Suppressor macrophage treated with lipopolysaccharide for 1 hour (primary cell): ENCODE results near the gene TRMT2B.
"Not testable (repeated sequence)": the region's sequence is repeated elsewhere in the genome, so short reads cannot be mapped to it uniquely, and the experiment has no call there.

Experiments used
- DNase-seq, 3 donors: peaks; one replicate each; pipeline ENCODE4 v3.0.0-alpha.2; 2020 to 2022

The TRMT2B gene, protein sequence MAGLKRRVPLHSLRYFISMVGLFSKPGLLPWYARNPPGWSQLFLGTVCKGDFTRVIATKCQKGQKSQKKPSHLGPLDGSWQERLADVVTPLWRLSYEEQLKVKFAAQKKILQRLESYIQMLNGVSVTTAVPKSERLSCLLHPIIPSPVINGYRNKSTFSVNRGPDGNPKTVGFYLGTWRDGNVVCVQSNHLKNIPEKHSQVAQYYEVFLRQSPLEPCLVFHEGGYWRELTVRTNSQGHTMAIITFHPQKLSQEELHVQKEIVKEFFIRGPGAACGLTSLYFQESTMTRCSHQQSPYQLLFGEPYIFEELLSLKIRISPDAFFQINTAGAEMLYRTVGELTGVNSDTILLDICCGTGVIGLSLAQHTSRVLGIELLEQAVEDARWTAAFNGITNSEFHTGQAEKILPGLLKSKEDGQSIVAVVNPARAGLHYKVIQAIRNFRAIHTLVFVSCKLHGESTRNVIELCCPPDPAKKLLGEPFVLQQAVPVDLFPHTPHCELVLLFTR

DNA sequence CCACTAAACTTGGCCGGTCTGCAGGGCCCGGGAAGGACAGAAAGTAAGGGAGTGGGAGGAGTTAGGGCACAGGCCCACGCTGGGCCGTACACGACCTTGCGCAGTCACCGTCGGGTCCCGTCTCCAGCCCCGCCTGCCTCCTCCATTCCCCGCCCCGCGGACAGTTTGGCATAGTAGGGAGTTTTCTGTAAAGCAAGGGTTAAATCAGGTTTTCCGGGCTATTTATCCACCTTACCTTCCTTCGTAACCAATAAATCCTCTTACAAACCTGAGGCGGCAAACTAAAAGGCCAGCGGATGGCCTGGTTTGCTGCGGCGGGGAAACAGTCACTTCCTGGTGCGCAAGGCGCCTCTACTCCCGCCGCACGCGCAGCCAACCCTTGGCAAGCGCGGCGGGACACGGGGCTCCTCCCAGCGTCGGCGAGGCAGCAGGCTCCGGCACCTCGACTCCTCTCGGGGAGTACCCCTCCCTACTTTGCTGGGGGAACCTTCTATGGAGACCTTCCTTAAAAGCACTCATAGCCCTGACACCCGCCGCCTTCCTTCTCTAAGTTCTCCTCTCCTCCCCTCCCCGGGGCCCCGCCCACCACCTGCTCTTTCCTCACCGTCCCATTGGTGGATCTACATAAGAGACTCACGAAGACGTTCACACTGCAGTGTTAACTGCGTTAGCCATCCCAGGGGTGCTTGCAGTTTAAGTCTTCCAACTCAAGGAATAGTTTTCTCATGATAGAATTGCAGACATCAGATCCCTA is at the start of gene TRMT2B:
Gene TRMT2B (minus strand): TSS at position 563 of the 754 bp plus-strand sequence. CDS start 9,822 bp downstream, outside the sequence.
- peak; percentile 77 to 87 (median 77) for DNase-seq

DNA sequence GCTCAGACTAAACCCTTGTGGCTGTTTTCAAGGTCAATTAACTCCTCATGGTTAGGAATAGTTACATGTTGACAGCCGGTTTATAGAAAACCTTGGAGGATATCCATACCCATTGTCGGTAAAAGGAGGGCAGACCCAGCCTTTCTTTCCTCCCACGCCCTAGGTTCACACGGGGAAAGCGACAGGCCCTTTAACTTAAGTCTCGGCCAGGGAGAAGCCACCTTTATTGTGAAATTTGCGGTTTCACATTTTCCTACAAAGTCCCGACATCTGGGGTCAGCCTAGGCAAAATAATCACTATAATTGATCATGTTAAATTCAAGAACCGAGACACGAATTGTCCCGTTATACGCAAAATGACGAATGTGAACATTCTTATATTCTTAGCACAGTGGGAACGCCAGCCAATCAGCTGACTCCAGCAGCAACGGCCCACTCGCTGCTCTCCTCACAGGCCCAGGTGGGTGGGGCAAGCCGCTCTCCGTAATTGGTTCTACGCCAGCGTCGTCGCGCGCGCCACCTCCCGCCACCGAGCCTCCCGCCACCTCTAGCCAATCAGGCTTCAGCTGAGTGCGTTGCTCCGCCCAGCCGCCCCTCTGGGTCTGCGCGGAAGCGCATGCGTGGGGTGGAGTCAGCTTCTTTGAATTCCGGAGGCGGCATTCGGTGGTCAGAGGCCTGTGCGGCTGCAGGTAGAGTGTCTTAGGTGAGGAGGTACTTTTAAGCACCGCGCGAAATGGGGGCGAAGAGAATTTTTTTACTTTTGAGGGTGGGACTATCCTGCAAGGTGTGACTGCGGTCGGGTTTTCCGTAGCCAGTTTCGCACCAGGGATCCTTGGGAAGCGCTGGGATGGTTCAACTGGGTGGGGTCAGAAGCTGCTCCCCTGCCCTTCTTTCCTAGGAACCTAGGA is 45.9 kb upstream of the TRMT2B start, which contains the start of gene CENPI:
Gene CENPI (plus strand): TSS at position 659 of the 908 bp plus-strand sequence. CDS start 2,867 bp downstream, outside the sequence.
- DNase-seq, result peak; percentile 92 to 94 (median 93)

- DNase-seq, result no peak
Observed at GRCh38 chrX:101091817-101092216, 39.9 kb upstream of the TRMT2B start.

DNA sequence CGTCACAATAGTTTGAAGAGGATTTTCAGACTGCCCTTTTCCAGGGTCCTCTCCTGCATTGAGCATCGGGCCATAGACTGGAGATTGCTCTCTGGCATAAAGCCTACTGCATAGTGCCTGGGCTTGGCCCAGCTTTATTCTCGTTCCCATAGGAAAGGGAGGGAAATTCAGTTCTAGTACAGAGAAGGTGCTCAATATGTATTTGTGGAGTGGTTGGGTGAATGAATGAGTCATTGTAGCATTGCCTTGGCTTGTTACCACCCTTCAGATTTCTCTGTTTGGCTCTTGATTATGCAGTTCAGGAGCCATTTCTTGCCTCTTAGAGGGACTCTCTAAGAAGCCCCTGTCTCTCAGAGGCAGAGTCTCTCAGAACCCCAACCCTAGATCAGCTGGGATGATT is 29.3 kb upstream of the TRMT2B start:
- no peak for DNase-seq

DNA sequence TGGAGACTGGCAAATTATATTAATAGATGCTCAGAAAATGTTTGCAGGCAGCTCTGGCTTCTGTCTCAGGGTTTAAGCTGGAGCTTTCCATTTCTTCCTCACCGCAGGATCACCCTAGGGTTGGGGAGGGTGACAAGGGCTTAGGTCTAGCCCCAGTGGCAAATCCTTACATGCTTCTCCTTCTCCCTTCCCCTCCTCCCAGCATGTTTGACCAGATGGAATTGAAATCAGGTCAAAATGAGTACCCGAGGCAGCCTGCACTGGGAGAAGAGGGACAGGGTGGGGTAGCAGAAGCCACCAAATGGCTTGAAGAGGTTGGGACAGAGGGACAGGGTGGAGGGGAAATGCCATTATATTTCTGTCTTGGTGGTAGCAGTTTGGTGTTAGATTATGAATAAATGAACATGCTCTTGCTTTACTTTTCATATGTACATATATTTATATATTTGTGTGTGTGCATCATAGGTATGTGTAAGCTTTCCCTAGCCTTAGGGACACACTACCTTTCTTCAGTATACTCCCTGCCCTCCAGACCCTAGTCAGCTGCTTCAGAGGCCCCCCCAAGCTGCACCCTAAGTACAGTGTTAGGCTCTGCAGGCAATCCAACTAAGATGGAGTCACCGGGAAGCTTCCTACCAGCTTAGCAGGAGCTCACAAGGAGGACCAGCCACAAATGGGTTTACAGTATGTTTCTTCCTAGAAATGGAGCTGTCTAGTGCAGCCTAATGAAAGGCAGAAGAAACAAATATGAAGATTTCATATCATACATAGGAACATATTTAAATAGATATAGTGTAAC is 28.6 kb upstream of the TRMT2B start:
- DNase-seq, result no peak

- DNase-seq, result no peak
Observed at GRCh38 chrX:101079736-101080270, 27.9 kb upstream of the TRMT2B start.

GRCh38 chrX:101078716-101079598 is 27.0 kb upstream of the TRMT2B start, which contains the start of gene TMEM35A:
TSS of gene TMEM35A (plus strand) at chrX:101078879. CDS start at chrX:101079003, 124 bp downstream.
- DNase-seq, result no peak

GRCh38 chrX:101071582-101071981 is 19.7 kb upstream of the TRMT2B start:
- no peak for DNase-seq

- no peak for DNase-seq
Observed at GRCh38 chrX:101062176-101062575, 10.3 kb upstream of the TRMT2B start.

DNA sequence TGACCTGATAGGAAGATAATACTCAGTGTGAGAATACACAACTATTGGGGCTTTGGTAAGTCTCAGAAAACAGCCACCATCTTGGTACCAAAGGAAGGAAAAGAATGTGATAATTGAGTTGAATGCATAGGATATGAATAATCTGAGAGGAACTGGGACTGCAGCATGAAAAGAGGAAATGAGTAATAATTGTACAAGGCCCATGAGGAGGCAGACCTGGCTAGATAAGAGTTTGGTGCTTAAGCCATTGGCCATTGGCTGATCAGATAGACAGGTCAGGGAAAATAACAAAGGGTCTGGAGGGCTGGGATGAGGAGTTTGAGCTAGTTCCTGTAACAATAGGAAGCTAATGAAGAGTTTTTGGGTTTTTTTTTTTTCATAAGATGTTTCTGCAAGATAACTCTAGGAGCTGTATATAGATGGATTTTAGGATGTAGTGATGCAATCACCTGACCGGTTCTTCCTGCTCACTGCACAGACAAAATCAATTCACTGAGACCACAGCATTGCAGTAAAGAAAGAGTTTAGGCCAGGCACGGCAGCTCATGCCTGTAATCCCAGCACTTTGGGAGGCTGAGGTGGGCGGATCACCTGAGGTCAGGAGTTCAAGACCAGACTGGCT is 5.3 kb upstream of the TRMT2B start:
- peak; percentile 2 to 27 (median 27) for DNase-seq

DNA sequence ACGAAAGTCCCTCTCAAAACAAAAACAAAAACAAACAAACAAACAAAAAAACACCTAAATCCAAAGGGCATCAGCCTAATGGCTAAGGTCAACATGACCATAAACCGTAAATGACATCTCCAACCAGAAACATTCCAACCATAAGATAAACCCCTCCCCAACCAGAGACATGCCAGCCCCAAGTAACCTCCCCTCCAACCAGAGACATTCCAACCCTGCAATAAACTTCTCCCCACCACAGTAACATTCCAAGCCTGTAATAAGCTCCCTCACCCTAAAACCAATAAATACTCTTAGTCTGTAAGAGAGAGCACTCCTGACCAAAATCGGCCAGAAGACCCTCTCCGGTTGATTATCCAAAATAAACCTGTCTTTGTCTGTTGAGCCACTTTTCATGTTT is 4.6 kb upstream of the TRMT2B start:
- not testable (repeated sequence) for DNase-seq

DNA sequence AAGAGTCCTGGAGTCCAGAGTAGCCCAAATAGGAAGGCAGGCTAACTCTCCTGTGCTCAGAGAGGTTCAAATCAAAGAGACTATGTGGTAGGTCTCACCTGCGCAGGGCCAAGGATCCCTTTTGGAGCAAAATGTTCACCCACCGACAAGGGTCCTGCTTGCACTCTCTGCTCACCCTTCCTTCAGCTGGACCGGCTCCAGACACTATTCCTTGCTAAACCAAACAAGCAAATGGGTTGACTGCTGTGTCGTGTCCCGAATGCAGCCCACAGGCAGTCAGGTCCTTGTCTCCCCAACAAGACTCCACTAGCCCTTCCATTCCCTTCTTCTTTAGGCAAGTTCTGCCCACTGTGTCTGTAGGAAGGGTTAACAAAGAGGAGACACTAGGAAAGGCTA is 760 bp downstream of the TRMT2B start:
- no peak for DNase-seq

DNA sequence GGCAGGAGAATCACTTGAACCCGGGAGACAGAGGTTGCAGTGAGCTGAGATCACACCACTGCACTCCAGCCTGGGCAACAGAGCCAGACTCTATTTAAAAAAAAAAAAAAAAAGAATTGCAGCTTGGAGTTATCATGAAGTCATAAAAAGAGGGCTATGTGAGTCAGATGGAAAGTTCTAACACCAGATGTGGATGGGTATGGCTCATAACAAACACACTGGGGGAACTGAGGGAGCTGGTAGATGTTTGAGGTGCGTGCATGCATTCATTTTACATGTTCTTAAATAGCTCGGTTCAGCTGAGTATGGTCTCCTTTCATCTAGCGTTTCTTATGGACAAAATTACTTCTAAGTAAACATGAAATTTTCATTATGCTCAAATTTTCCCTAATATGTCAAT is 11.7 kb downstream of the TRMT2B start:
- DNase-seq, result no peak

DNA sequence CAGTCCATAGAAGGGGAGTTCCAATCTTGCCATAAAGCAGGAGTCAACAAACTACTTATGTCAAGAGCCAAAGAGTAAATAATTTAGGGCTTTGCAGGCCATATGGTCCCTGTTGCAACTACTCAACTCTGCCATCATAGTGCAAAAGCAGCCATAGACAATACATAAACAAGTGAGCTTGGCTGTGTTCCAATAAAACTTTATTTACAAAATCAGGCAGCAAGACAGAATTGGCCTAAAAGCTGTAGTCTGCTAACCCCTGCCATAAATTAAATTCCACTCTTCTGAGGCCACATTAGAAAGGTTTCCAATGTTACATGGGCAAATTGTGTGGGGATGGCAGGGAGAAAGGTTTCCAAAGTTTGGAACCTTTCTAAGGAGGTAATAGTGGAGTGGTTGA is 14.7 kb downstream of the TRMT2B start:
- DNase-seq, result no peak

- DNase-seq, result no peak
Observed at GRCh38 chrX:101029665-101030064, 22.2 kb downstream of the TRMT2B start.

- DNase-seq, result no peak
Observed at GRCh38 chrX:101028562-101028961, 23.3 kb downstream of the TRMT2B start.

- DNase-seq, result no peak
Observed at GRCh38 chrX:101025126-101025525, 26.8 kb downstream of the TRMT2B start.

DNA sequence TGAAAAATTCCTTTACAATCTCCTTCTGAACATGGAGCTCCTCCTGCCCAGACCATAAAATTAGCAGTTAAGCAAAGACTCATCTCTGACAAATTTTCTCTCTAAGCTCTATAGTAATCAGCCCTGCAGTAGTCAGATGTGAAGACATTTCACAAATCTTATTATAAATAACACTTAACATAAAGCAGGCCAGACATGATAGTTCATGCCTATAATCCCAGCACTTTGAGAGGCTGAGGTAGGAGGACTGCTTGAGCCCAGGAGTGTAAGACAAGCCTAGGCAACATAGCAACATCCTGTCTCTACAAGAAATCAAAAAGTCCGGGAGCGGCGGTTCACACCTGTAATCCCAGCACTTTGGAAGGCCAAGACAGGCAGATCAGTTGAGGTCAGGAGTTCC is 29.9 kb downstream of the TRMT2B start:
- DNase-seq, result no peak

GRCh38 chrX:101012031-101012430 is 39.9 kb downstream of the TRMT2B start:
- not testable (repeated sequence) for DNase-seq

DNA sequence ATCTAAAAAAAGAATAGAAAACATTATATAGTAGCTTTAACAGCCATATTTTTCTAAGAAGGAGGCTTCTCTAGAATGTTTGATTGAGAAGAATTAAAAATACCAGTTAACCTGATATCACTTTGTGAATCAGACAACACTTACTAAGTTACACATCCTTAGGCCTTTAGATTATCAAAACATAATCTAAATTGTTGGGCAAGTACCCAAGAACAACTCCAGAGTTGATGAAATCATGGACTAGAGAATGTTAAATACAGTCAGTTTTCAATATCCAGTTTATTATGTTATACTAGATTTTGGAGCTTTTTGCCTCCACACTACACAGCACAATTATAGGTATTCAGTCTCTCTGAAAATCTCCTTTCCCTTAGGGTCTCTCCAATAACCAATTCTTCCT is 42.8 kb downstream of the TRMT2B start:
- no peak for DNase-seq
